Amniotic epithelial cell (primary cell): ENCODE results near the gene CKM.
"Not testable (repeated sequence)": the region's sequence is repeated elsewhere in the genome, so short reads cannot be mapped to it uniquely, and the experiment has no call there.

Experiments
- DNase-seq: peaks from one replicate; pipeline ENCODE4 v3.0.0-alpha.2; 2010; ENCODE audit warnings: low read depth

Gene CKM

GRCh38 chr19:45320997-45321775, 1.5 kb downstream of the CKM start:
- DNase-seq, result no peak

DNA sequence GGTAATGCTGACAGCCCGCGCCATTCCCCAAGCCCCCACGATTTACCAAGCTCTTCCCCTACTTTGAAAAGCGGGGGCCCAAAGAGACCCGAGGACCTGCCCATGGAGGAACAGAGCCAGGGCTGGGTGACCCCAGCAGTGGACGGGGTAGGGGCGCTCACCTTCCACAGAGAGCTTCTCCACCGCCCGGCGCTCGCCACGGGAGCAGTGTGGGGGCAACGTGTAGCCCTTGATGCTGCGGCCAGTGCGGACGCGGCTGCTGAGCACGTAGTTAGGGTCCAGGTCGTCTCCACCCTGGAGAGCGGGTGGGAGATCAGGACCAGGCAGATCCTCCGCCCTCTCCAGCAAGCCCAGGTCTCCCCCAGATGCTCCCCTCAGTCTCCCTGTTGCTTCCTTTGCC, 7.4 kb downstream of the CKM start:
- DNase-seq, result no peak

DNA sequence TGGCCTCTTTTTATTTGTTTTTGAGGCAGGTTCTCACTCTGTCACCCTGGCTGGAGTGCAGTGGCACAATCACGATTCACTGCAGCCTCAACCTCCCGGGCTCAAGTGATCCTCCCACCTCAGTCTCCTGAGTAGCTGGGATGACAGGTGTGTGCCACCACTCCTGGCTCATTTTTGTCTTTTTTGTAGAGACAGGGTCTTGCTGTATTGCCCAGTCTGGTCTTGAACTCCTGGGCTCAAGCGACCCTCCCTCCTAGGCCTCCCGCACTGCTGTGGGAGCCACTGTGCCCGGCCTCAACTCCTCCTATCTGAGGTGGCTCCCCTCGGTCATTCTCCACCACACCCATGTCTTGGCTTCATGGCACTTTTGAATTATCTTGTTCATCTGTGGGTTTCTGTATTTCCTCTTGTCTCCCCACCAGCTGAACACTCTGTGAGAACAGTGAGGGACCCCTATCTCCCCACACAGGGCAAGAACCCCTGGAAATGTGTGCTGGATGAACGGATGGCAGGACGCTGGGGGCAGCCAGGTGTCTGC, 7.9 kb downstream of the CKM start:
- no peak for DNase-seq

GRCh38 chr19:45312285-45312684, 10.4 kb downstream of the CKM start:
- DNase-seq, result not testable (repeated sequence)

DNA sequence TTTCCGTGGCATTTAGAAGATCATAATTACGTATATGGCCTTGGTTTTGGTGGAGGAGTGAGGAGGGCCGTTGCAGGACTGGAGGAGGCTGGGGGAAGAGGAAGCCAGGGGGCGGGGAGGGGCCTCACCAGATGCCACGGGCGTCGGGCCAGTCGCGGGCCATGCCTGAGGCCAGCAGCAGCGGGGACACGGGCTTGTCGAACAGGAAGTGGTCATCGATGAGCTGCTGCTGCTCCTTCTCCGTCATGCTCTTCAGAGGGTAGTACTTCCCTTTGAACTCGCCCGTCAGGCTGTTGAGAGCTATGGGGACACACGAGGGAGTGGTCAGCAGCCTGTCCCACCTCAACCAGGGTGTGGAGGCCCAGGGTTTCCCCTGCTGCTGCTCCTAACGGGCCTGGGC, 11.1 kb downstream of the CKM start:
- DNase-seq, result no peak

- DNase-seq, result not testable (repeated sequence)
Measured at GRCh38 chr19:45309322-45309721, 13.4 kb downstream of the CKM start.

- no peak for DNase-seq
Measured at GRCh38 chr19:45307361-45307760, 15.3 kb downstream of the CKM start.

DNA sequence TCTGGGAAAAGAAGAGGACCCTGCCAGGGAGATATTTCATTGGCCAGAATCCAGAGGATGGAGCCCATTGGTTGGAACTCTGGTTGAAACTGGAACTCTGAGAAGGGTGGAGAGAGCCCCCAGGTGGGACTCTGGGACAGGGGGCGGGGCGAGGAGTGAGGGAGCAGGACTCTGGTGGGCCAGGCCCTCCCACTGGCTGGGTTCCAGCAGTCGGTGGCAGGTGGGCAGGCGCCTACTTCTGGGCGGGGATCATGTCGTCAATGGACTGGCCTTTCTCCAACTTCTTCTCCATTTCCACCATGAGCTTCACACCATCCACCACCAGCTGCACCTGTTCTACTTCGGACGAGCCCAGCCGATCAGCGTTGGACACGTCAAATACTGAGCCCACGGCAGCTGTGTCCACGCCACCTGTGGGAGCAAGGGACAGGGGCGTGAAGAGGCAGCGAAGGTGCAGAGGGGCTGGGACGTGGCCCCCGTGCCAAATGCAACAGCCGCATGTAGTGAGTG, 16.1 kb downstream of the CKM start:
- no peak for DNase-seq

DNA sequence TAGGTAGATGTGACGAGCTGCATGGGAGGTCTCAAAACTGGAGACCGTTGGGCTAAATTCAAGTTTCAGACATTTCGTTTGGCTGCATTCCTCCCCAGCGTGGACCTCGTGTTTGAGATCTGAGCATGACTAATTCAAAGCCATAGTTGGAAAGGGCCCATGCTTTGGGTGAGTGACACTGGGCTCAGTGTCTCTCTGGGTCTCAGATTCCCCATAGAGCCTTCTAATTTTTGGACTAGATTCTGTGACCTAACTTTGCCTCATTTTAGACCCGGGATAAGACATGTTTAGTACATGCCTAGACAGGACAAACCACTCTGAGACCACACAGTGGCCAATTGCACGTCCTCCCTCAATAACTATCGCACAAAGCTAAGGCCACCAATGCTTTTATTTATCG, 16.6 kb downstream of the CKM start:
- no peak for DNase-seq

DNA sequence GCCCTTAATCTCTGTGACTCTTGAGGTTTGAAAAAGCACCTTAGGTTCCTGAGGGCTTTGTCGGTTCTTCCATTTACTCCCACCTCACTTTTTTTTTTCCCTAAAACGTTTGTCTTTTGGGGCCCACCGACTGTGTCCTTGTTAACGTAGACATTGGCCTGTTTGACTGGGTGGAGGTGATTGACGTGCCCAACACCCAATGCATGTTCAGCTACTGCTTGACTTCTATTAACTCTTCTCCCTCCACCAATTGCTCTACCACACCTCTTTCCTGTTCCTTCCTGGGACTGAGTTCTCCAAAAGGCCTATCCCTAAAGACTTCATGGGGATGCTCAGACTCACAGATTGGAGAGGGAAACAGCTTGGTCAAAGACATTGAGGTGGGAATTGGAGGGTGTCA, 17.3 kb downstream of the CKM start:
- DNase-seq, result peak; percentile 62

DNA sequence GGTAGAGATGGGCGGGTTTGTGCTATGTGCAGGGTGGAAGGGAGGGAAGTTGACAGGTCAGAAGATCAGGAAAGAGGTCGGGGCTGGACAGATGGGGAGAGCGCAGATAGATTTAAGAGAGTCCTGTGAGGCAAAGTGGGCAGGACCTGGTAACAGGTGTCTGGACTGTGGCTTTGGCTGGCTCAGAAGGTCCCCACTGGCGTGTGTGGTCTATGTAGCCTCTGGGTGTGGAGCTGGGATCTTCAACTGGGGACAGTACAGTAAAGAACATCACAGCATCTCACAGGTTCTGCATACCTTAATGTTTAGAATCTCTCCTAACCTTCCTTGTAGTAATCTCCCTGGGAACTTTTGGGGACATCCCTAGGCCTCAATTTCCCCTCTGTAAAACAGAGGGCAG, 17.7 kb downstream of the CKM start:
- DNase-seq, result no peak

DNA sequence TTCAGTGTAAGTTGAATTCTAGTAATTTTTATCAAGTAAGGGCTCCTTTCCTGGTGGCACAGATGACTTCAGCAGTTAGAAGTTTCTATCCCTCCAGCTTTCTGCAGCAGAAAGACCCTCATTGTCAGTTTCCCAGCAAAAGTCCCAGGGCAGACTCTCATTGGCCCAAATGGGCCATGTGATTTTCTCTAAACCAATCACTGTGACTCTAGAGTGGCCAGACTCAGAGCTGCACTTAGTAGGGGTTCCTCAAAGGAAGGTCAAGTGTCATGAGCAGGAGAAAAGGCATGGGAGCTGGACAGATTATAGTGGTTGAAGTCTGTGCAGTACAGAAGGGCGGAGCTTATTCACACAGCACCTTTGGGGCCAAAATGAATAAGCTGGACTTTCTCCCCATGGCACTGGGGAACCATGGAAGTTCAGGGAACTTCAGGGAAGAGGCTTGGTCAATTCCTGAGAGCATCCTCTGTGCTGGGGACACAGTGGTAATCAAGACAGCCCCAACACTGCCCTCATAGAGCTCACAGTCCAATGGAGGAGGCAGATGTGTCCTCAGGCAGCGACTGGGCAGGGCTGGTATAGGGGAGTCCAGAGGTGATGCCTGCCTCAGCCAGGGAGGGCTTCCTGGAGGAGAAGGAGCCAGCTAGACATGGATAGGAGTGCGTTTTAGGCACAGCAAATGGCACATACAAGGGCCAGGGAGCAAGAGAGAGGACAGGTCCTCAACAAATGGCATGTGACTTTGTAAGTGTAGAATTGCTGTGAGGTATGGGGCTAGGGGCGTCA, 18.3 kb downstream of the CKM start:
- no peak for DNase-seq

- no peak for DNase-seq
Measured at GRCh38 chr19:45303269-45304060, 19.2 kb downstream of the CKM start.

DNA sequence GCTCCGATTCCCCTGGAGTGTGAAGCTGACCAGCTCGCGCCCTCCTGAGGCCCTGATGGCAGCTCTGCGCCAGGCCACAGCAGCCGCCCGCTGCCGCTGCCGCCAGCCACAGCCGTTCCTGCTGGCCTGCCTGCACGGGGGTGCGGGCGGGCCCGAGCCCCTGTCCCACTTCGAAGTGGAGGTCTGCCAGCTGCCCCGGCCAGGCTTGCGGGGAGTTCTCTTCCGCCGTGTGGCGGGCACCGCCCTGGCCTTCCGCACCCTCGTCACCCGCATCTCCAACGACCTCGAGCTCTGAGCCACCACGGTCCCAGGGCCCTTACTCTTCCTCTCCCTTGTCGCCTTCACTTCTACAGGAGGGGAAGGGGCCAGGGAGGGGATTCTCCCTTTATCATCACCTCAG, 20.3 kb downstream of the CKM start:
- no peak for DNase-seq

GRCh38 chr19:45299719-45300118, 23.0 kb downstream of the CKM start:
- DNase-seq, result no peak

- no peak for DNase-seq
Measured at GRCh38 chr19:45298264-45298663, 24.4 kb downstream of the CKM start.

DNA sequence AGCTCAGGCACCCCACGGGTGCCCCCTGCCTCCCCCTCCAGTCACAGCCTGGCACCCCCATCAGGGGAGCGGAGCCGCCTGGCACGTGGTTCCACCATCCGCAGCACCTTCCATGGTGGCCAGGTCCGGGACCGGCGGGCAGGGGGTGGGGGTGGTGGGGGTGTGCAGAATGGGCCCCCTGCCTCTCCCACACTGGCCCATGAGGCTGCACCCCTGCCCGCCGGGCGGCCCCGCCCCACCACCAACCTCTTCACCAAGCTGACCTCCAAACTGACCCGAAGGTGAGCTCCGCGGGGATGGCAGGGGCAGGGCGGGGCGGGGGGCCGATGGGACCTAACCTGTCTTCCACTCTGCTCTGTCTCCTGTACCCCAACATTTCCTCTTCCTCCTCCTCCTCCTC, 25.0 kb downstream of the CKM start:
- DNase-seq, result no peak

- DNase-seq, result no peak
Measured at GRCh38 chr19:45296355-45296754, 26.3 kb downstream of the CKM start.

GRCh38 chr19:45295873-45296272, 26.8 kb downstream of the CKM start:
- DNase-seq, result no peak

- no peak for DNase-seq
Measured at GRCh38 chr19:45294291-45295029, 28.2 kb downstream of the CKM start.

DNA sequence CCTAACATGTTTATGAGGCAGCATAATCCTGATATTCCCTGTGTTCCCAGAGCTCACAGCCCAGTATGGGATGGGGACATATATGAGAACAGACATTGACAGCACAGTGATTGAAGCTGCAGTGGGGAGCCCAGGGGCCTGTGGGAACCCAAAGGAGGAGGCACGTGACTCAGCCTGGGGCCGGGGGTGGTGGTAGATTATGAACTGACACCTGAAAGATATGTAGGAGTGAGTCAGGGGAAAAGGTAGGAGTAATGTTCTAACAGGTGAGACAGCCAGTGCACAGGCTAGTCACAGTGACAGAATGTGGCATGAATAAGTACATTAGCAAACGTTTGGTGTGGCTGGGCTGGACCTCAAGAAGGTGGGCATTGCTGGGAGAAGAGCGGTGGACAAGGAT, 29.0 kb downstream of the CKM start:
- DNase-seq, result no peak

DNA sequence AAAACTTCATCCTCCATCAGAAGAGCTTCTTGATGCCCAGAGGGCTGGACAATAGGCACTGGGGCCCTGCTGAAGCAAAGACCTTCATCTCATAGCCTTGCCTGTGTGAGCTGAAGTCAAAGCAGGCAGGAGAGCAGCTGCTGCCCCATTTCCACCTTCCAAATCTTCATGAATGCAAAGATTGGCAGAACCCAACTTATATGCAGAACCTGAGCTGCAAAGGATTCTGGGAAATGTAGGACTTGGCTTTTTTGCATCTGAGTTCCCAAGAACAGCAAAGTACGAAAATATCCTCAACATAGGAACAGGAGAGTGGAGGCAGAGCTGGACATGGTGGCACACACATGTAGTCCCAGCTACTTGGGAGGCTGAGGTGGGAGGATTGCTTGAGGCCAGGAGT, 30.8 kb downstream of the CKM start:
- DNase-seq, result no peak
